IgD-negative memory B cell (primary cell): ENCODE data around the gene RYR2. TPM values are rescaled to one million over a fixed set of nuclear protein-coding genes. Genes with fewer than 3 reads are reported as not detected.

ENCODE experiments used
- H3K27ac Mint-ChIP-seq, 3 donors: one replicate each; pipeline ENCODE4 v1.8.0; 2020 to 2022; ENCODE audit warnings: mild to moderate bottlenecking in 3 of 3, mixed read lengths in 3 of 3, moderate library complexity in 1 of 3
- H3K27me3 Mint-ChIP-seq: one replicate; pipeline ENCODE4 v1.8.0; 2021; ENCODE audit warnings: mixed read lengths
- H3K36me3 Mint-ChIP-seq: one replicate; pipeline ENCODE4 v1.8.0; 2020; ENCODE audit warnings: mild to moderate bottlenecking, mixed read lengths
- H3K4me1 Mint-ChIP-seq, 3 donors: one replicate each; pipeline ENCODE4 v1.8.0; 2020 to 2022; ENCODE audit warnings: mixed read lengths in 3 of 3, mild to moderate bottlenecking in 1 of 3
- H3K4me3 Mint-ChIP-seq, 4 donors: one replicate each; pipeline ENCODE4 v1.8.0; 2020 to 2022; ENCODE audit warnings: mild to moderate bottlenecking in 4 of 4, mixed read lengths in 4 of 4, moderate library complexity in 3 of 4
- H3K9me3 Mint-ChIP-seq, 3 donors: one replicate each; pipeline ENCODE4 v1.8.0; 2020 to 2021; ENCODE audit warnings: mixed read lengths in 3 of 3, mild to moderate bottlenecking in 1 of 3
- polyA plus RNA-seq: library from polyadenylated mRNA; unstranded; fragments of 300-500 nt; fragmentation: Illumina TruSeq; gene quantifications from one replicate; pipeline ENCODE4 v1.2.3, GENCODE V29; 2021

The RYR2 gene
- polyA plus RNA-seq, 1 donor from 2014 or later: not detected

- Mint-ChIP-seq H3K9me3 (peaks cover 0 to 1% (median 0%) of the 10 kb centered on the region in 3 donors), H3K27ac (no peak overlapping the region), H3K4me1 (no peaks in the 10 kb centered on the region), H3K36me3 (no peaks in the 10 kb centered on the region), H3K4me3 (no peak overlapping the region), H3K27me3 (no peaks in the 10 kb centered on the region)
Observed at GRCh38 chr1:237867380-237867888, 825.5 kb downstream of the RYR2 start.

GRCh38 chr1:237868817-237869600 lies 827.0 kb downstream of the RYR2 start:
- H3K27ac Mint-ChIP-seq: no peak overlapping the region
- no peaks in the 10 kb centered on the region for H3K36me3 Mint-ChIP-seq
- no peak overlapping the region for H3K4me3 Mint-ChIP-seq
- H3K4me1 Mint-ChIP-seq: no peaks in the 10 kb centered on the region
- no peaks in the 10 kb centered on the region for H3K27me3 Mint-ChIP-seq
- peaks cover 0 to 1% (median 0%) of the 10 kb centered on the region in 3 donors for H3K9me3 Mint-ChIP-seq

- H3K4me3 Mint-ChIP-seq: no peak overlapping the region
- peaks cover 1 to 4% (median 2%) of the 10 kb centered on the region in 3 donors for H3K9me3 Mint-ChIP-seq
- H3K27ac Mint-ChIP-seq: no peak overlapping the region
- no peaks in the 10 kb centered on the region for H3K27me3 Mint-ChIP-seq
- no peaks in the 10 kb centered on the region for H3K4me1 Mint-ChIP-seq
- no peaks in the 10 kb centered on the region for H3K36me3 Mint-ChIP-seq
Observed at GRCh38 chr1:237873487-237874211, 831.7 kb downstream of the RYR2 start.

GRCh38 chr1:237875291-237875690 lies 833.3 kb downstream of the RYR2 start:
- Mint-ChIP-seq H3K4me3 (no peak overlapping the region), H3K9me3 (peaks cover 1 to 4% (median 3%) of the 10 kb centered on the region in 3 donors), H3K36me3 (no peaks in the 10 kb centered on the region), H3K4me1 (no peaks in the 10 kb centered on the region), H3K27me3 (no peaks in the 10 kb centered on the region), H3K27ac (no peak overlapping the region)

- Mint-ChIP-seq H3K27ac (no peak overlapping the region), H3K36me3 (no peaks in the 10 kb centered on the region), H3K4me1 (no peaks in the 10 kb centered on the region), H3K27me3 (no peaks in the 10 kb centered on the region), H3K4me3 (no peak overlapping the region), H3K9me3 (peaks cover 0 to 9% (median 3%) of the 10 kb centered on the region in 3 donors)
Observed at GRCh38 chr1:237877631-237878030, 835.6 kb downstream of the RYR2 start.

- Mint-ChIP-seq H3K4me1 (no peaks in the 10 kb centered on the region), H3K9me3 (peaks cover 3 to 9% (median 6%) of the 10 kb centered on the region in 3 donors), H3K27me3 (no peaks in the 10 kb centered on the region), H3K27ac (no peak overlapping the region), H3K36me3 (no peaks in the 10 kb centered on the region), H3K4me3 (no peak overlapping the region)
Observed at GRCh38 chr1:237878406-237878805, 836.4 kb downstream of the RYR2 start.

GRCh38 chr1:237879195-237879594 lies 837.2 kb downstream of the RYR2 start:
- no peaks in the 10 kb centered on the region for H3K27me3 Mint-ChIP-seq
- peaks cover 3 to 9% (median 6%) of the 10 kb centered on the region in 3 donors for H3K9me3 Mint-ChIP-seq
- no peak overlapping the region for H3K4me3 Mint-ChIP-seq
- no peak overlapping the region for H3K27ac Mint-ChIP-seq
- no peaks in the 10 kb centered on the region for H3K4me1 Mint-ChIP-seq
- no peaks in the 10 kb centered on the region for H3K36me3 Mint-ChIP-seq

Other genes starting within 250 kb of the RYR2 start
- 15.2 TPM for gene MTR, start 246.9 kb upstream of the RYR2 start, polyA plus RNA-seq
- gene MT1HL1, start 37.7 kb upstream of the RYR2 start, polyA plus RNA-seq: not detected